NCI-H2171 (cell line): ENCODE measurements around the gene AP1AR.
"Not testable (repeated sequence)": the region's sequence is repeated elsewhere in the genome, so short reads cannot be mapped to it uniquely, and the experiment has no call there.

Experiments used
- DNase-seq: peaks from one replicate; lab custom pipeline; 2025; lab: John Stamatoyannopoulos, UW

Gene AP1AR

GRCh38 chr4:112279025-112279881, 47.7 kb downstream of the AP1AR start:
- DNase-seq = no peak

DNA sequence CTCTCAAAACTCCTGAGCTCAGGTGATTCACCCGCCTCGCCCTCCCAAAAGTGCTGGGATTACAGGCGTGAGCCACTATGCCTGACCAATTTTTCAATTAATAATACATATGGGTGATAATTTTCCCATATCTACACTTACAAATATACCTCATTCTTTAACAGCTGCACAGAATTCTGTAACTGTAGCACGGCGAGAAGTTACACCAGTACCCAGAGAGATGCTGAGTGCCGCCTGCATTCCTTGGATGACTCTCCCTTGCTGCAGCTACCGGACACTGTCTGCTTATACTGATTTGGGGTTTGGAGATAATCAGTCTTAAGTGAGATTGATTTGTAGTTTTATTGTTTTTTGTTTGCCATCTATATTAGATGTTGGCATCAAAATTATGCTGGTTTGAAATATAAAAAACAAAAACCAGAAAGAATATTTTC, 48.3 kb downstream of the AP1AR start:
- DNase-seq = no peak

- DNase-seq = no peak
Observed at GRCh38 chr4:112280386-112281056, 48.9 kb downstream of the AP1AR start.

DNA sequence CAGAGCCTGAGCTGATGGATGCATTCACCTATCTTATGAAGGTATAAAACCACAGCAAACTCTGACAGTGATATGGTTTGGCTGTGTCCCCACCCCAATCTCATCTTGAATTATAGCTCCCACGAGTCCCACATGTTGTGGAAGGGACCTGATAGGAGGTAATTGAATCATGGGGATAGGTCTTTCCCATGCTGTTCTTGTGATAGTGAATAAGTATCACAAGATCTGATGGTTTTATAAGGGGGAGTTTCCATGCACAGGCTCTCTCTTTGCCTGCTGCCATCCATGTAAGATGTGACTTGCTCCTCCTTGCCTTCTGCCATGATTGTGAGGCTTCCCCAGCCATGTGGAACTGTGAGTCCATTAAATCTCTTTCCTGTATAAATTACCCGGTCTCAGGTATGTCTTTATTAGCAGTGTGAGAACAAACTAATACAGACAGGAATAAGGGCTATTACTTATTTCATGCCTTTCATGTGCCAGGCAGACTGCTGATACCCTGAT, 50.4 kb downstream of the AP1AR start:
- DNase-seq = not testable (repeated sequence)

DNA sequence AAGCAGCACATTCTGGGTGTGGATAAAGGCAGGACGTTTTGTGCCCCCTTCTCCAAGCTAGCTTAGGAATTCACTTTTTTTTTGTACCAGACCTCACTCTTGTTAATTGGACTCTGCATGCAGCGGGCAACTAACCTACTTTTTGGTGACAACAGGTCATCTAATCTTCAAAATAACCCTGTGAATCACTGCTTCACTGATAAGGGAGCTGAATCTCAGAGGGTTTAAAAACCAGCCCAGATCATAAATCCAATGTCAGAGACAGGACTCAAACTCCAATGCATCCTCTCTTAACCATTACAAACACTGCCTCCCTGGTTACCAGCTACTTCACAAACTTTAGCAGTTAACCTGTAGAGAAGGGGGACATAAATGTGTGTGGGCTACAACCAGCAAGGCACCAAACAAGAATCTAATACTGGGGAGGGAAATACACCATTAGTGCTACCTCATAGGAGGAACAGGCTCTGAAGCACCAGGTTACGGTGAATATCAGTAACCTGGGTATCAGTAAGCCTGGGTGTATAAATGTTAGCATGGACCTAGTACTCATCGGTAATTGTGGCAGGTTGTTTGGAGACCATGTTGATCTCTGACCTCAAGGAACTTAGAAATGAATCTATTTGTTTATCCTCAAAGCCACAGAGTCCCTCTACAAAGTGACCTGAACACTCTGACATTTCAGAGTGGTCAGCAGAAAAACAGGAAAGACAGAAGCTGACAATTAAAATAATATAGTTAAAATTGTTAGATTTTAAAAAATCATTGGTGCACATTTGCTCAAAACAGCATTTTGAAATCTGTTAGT, 51.5 kb downstream of the AP1AR start:
- no peak for DNase-seq

DNA sequence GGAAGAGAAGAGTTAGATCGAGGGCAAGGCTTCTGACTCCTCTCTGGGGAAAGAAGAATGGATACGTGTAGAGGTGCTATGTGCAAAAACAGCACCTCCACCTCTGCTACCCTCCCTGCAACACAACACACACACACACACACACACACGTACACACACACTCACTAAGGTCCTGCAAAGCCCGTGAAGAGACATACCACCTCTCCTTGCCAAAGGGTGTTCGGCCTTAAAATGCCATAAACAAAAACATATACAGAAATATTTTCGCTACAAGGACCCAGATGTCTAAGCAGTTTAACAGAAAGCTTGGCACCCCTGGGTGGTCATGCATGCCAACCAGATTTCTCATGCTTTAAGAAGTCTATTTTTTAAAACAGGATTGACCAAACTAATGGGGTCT, 52.6 kb downstream of the AP1AR start:
- DNase-seq = no peak

DNA sequence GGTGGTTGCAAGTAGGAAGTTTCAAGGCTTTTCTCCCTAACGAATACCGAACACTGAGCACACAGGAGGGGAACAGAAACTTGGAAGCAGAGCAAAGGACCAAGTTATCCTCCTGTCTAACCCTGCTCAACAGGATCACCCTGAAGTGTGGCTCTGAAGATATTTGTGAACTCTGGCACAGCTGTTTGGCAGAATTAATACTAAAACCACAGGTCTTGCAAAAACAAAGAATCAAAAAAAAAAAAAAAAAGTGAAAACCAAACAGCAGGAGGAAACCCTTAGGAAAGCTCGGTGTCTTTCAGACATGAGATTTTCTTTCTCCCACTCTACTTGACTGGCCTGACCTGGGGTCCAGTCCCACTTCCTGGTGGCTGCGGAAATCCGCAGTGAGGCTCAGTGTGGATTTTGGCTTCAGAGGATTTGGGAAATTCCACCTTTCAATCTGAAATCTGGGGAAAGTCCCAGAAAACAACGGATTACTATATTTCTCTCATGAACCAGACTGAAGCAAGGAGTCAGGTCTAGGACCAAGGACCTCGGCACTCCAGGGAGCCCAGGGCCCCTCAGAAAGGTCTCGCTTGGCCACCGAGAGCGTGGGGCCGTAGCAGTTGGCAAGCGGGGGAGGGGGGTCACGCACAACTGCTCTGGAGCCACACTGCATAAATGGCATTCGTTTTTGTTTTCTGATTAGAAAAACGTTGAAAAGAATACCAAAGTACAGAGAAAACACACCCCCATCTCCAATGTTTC, 53.2 kb downstream of the AP1AR start:
- no peak for DNase-seq

- DNase-seq = no peak
Observed at GRCh38 chr4:112287258-112287989, 55.8 kb downstream of the AP1AR start.

DNA sequence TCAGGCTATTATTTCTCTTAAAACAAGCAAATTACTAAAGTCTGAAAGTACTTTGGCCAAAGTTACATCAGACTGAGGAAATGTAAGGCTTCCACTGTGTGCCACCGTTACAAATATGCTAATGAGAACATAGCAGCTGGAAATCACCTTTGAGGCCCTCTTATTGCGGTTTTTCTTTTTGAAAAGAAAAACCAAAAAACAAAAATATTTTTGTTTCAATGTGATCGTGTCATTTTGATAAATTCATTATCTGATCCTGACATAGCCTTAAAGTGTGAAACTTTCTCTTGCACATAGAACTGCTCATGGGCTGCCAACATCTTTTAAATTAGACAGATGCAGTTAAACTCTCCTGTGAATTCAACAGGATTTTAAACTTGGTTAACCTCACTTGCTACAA, 56.9 kb downstream of the AP1AR start:
- no peak for DNase-seq

DNA sequence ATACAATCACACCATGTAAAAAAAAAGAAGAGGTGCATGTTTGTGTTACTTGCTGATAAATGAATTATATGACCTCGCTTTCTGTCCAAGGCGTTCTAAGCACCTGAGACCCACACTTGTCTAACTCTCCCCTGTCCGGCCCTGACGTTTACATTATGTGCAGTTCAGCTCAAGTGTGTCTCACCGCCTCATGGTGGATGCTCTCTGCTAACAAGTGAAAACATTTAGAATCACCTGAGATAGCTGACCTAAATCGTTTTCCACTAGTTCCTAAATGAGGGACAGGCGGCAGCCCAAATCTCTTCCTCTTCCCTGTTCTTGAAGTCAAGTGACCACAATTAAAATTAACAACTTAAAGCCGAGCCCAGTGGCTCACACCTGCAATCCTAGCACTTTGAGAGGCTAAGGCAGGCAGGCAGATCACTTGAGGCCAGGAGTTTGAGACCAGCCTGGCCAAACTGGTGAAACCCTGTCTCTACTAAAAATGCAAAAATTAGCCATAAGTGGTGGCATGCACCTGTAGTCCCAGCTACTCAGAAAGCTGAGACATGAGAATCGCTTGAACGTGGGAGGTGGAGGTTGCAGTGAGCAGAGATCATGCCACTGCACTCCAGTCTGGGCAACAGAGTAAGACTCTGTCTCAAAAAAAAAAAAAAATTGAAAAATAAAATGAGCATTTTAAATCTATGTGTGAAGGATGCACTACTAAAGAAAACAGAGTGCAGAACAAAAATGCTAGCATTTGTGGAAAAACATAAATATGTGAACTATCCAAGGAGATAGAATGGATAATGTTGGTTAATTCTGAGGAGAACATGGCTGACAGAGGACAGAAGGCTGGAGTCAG, 58.0 kb downstream of the AP1AR start:
- DNase-seq = no peak

DNA sequence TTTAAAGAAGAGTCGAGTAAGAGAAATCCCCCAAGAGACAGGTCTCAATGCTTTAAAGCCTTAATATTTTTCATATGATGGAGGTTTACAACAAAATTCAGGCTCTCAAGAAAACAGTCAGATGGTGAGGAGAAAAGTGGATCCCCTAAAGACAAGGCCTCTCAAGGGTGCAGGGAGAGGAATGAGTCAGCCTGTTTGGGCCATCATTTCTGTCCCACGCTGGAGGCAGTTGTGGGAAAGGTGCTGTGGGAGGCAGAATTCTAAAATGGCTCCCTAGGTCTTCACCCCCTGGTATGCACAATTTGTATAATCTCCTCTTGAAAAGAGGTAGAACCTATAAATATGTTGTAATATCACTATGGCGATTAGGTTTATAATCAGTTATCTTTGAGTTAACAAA, 58.8 kb downstream of the AP1AR start:
- no peak for DNase-seq

DNA sequence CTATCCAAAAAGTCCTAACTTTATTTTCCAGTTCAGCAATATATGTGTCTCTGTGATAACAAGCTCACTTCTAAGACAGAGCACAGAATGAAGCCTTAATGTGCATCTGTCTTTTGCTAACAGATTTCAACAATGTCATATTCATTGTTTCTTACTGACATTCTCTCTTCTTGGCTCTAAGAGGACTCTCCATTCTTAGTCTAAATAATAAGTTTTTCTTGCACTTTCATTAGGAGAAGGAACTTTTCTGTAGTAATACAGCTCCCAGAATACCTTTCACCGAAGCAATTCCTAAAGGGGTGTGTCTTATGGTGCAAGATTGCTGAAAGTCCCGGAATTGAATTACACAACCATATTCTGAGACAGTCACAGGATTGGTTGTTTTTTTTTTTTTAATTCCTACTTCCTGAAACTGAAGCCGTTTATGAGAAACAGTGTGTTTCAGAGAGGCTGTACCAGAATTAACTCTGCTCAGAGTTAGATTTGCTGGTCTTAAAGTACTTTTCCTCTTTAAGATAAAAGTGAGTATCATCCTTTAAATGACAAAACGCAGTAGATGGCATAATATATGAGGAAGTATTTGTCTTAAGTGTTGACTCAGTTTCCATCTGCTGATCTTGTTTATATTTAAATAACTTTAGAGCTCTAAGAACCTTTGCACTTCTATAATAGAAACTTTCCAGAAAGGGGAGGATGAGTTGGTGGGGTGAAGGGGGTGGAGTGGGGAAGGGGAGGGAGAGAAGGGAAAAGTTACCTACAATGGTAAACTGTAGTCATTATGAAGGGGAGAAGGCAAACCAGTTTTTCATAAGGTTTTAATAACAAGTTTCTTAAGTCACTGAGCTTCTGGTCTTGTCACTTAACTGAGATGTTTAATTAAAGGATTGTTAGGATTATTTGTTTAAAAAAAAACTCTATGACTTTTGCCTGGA, 65.6 kb downstream of the AP1AR start, which contains the start of gene ALPK1:
Gene ALPK1, plus strand, starts transcription at position 421 of the 932 bp plus-strand sequence.
- DNase-seq = peak; percentile 9

DNA sequence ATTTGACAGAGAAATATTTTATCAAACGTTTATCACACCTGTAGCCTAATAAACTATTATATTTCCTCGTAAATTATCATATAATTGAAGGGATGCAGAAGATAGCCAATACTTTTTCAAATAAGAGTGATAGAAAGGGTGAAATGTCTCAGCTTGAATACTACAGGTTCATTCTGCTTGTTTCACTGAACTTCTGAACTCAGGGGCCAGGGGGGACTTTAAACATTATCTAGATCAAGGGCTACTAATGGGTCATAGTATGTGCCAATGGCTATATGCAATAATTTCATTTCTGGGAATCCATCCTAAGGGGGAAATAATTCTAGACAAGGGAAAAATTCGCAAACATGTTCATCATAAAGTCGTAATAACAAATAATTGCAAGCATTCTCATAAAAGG, 68.1 kb downstream of the AP1AR start:
- no peak for DNase-seq

DNA sequence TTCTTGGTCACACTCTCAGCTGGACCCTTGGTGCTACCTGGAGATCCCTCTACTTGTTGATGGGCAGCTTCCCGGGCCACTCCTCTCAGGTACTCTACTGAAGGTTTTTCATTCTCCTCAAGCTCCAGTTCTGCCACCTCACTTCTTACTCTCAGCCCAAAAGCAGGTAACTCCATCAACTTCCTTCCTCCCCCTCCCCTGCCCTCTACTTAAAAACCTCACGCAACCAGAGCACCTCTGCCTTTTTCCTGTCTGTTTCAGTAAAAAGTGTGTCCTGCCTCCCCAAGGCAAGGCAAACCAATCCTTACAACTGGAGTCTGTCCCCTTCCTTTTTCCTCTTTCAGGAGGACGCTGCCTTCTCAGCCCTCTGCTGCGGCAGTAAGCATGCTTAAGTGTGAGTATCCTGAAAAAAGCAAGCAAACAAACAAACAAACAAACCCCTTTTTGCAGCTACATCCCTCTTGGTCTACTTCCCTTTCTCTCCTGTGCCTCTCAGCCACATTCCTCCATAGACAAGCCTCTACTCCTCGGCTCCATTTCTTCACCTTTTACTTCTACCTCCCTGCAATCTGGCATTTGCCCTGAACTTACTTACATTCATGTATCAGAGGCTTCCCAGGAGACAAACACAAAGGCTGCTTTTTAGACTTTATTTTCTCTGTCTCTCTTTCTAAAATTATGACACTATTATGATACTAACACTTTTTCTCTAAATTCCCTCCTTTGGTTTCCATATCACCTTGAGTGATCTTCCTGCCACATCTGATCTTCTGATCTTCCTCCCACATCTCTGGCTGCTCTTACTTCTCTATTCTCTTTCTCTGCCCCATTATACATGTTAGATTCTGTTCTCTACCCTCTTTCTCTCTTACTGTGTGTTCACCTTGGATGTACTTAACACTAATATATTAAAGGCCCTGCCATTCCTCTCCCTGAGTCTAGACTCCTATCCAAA, 71.0 kb downstream of the AP1AR start:
- no peak for DNase-seq

DNA sequence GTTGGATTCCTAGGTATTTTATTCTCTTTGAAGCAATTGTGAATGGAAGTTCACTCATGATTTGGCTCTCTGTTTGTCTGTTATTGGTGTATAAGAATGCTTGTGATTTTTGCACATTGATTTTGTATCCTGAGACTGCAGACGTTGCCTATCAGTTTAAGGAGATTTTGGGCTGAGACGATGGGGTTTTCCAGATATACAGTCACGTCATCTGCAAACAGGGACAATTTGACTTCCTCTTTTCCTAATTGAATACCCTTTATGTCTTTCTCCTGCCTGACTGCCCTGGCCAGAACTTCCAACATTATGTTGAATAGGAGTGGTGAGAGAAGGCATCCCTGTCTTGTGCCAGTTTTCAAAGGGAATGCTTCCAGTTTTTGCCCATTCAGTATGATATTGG, 73.9 kb downstream of the AP1AR start:
- DNase-seq = not testable (repeated sequence)

GRCh38 chr4:112309263-112309791, 77.7 kb downstream of the AP1AR start:
- DNase-seq = peak; percentile 15

- DNase-seq = no peak
Observed at GRCh38 chr4:112311516-112311915, 79.9 kb downstream of the AP1AR start.
